Activated CD8-positive, alpha-beta memory T cell treated with anti-CD3 and anti-CD28 coated beads for 48 hours (primary cell): Measurements from ENCODE around the gene SCYGR2.

ENCODE experiments used
- DNase-seq, 3 experiments: peaks; one replicate each; pipeline ENCODE4 v3.0.0-alpha.2; 2020; ENCODE audit warnings: low read depth in 2 of 3, low spot score in 2 of 3

Gene SCYGR2

DNA sequence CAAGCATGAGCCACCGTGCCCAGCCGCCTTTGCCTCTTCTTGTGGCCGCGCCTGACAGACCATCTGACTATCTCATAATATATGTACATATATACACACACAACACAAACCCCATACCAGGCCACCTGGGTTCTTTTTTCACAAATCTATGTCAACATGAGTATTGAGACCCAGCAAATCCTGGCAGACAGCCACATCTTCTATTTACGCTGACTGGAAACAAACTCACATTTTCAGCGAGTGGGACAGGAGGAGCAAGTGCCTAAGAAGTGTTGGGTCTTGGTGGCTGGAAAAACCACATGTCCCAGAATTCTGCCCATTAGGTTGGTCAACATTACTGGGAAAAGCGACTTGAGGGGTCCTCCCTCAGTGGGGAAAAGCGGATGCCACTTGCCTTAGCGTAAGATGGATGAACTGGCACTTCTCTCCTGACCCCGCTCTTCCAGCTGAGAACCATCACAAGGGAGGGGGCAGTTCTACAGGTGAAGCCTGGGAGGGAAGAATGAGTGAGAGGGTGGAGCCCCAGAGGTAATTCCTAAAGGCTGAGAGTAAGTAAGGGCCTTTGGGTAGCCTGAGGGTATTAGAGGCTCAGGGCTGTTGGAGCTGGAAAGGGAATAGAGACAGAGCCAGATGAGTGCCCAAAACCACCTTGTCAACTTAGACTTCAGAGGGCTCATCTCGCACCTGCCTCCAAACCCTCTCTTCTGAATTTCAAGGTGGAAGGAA is 14.0 kb downstream of the SCYGR2 start:
- no peak for DNase-seq

DNA sequence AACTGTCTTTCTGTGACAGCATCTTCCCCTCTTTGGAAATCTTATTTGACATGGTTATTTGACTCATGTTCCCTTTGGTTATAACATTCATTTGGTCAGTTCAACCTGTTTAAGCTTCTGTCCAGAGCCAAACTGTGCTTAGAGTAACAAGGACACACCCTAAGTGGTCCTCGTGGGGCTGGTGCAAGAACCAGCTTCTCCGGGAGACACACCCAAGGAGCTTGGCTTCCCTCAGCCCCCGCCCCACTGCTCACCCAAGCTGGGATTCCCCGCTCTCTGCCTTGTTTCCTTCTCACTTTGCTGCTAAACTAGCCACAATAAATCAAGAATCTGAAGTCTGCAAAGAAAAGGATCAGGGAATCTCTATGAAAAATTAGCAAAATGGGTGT is 14.6 kb downstream of the SCYGR2 start:
- no peak for DNase-seq

DNA sequence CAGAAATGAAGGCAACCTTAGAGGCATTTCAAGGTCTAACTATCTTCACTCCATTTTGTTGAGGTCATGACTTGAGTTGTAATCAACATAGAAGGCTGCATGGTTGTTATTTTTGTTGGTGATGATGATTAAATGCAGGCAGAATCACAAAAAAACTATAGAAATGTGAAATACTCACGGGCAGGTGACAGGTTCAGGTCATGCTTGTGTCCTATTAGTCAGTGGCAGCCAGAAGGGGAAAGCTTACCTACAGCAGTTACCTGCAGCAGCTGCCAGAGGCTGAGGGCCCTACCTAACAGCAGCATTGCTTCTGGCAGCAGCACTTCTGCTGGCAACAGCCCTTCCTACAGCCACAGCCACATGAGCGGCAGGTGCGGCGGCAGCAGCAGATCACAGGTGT is 15.6 kb downstream of the SCYGR2 start:
- no peak for DNase-seq

DNA sequence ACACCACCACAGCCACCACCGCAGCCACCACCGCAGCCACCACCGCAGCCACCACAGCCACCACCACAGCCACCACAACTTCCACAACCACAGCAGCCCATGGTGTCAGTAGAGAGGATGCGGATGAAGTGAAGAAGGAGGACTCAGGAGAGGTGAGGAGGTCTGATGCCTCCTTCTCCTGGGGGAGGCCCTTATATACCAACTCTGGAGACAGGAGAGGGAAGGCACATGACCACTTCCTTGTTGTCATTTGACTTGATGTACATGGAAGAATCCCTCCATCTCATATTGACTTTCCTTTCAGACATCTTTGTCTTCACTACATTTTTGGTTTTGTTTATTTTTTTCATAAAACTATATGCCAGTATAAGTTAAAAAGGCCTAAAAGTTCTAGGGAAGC is 16.0 kb downstream of the SCYGR2 start, which contains the start of gene SCYGR3:
Gene SCYGR3, minus strand, starts transcription at position 101 of the 400 bp plus-strand sequence. Its CDS starts 0 bp downstream, at position 101.
- no peak for DNase-seq

DNA sequence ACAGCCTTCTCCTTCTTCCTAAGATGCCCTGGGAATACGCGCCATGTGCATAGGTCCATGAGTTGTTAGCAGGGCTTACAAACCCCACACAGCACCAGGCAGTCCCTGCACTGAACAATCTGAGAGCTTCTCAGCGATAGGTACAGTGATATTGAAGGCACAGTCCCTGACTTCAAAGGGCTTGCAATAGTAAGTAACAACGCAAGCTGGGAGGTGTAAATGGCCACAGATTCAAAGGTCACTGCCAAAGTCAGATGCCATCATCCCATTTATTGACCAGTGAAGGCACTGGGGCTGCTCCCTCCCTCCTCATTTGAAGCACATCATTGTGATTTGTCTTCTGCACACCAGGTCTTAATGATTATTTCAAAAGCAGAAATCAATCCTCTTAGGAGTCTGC is 16.5 kb downstream of the SCYGR2 start:
- no peak for DNase-seq

DNA sequence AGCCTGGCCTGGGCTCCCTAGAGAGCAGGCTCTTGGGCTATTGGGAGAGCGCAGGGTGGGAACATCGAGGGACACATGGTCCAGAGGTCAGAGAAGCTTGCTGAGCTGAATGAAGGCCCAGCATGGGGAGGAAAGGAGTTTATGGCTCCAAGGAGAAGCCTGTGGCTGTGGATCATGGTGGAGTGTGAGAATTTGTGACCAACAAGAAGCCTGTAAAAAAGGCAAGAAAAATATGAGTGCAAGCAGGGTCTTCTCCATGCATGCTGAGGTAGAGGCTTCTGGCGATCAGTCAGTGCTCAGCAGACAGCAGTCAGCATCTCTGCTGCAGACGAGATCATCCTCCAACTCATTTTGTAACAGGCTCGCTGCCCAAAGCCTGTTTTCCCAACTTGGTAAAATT is 17.2 kb downstream of the SCYGR2 start:
- DNase-seq = no peak

DNA sequence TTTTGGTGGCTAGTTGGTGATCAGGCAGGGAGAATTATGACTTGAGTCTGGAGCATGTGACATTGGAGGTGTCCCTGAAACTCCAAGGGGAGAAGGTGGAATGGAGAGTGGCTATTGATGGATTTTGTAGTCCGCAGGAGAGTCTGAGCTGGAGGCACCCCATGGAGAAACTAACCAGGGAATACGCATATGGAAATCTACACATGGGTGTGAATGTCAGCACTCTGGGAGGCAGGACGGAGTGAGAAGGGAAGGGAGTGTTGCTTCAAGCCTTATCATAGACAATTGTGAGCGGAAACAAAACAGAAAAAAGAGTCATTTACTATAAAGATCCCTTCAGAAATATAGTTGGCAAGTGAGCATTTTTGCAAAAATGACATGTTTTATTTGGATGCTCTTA is 17.9 kb downstream of the SCYGR2 start:
- DNase-seq = no peak

DNA sequence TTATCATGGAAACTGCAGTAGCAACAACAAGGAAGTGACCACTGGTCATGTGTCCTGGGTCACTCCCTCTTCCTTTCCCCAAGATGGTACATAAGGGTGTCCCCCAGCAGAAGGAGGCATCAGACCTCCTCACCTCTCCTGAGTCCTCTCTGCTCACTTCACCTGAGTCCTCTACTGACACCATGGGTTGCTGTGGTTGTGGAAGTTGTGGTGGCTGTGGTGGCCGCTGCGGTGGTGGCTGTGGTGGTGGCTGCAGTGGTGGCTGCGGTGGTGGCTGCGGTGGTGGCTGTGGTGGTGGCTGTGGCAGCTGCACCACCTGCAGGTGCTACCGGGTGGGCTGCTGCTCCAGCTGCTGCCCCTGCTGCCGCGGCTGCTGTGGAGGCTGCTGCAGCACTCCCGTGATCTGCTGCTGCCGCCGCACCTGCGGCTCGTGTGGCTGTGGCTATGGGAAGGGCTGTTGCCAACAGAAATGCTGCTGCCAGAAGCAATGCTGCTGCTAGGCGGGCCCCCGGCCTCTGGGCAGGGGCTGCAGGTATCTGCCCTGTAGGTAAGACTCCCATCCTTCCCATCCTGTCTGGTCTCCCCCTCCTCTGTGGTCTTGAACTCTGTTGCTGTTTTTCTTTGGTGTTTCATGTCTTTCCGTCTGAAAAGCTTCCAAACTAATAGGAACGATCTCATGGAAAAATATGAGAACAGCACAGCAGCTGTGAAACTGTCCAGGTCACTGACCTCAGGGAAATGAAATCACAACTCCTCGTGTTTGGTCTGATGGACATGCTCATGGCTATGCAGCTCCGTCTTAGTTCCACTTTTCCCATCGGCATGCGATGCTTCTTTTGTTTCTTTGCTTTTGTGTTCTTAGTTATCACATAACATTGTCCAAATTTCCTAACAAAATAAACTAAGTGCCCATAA is 18.9 kb downstream of the SCYGR2 start, which contains the start of gene SCYGR4:
Gene SCYGR4, plus strand, starts transcription at position 183 of the 915 bp plus-strand sequence. Its CDS starts 0 bp downstream, at position 183.
- no peak for DNase-seq

DNA sequence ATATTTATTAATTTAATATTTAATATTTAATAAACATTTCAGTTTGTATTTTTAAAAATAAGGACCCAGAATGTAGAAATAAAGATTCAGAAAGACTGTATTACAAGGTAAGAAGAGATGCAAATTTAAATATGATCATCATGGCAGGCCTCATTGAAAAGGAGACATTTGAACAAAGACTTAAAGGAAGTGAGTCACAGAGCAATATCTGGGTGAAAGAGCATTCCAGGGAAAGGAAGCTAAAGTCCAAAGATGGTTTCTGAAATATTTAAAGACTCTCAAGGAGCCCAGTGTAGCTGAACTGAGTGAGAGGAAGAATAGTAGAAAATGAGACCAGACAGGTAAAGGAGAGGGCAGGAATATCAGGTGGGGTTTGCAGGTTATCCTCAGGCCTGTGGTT is 24.5 kb downstream of the SCYGR2 start:
- no peak for DNase-seq

DNA sequence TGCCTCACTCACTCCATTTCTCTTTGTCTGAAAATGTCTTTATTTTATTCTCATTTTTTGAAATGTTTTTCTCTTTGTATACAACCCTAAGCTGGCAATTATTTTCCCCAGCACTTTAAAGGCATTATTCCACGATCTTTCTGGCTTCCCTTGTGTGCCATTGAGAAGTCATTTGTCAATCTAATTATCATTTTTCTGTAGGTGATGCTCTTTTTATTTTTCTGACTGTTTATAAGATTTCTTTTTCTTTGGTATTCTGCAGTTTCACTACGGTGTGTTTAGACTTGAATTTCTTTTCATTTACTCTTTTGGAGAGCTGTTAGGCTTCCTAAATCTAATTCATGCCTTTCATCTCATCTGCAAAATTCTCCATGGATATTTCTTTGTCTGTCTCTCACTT is 26.7 kb downstream of the SCYGR2 start:
- DNase-seq = no peak

DNA sequence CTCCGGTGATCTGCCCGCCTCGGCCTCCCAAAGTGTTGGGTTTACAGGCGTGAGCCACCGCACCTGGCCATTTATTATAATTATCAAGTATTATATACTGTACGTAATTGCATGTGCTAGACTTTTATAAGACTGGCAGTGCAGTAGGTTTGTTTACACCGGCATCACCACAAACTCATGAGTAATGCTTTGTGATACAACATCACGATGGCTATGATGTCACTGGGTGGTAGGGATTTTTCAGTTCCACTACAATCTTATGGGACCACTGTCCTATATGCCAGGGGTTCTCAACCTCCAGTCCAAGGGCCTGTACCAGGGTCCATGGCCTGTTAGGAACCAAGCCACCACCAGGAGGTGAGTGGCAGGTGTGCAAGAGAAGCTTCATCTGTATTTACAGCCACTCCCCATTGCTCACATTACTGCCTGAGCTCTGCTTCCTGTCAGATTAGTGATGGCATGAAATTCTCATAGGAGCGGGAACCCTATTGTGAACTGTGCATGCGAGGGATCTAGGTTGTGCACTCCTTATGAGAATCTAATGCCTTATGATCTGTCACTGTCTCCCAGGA is 28.0 kb downstream of the SCYGR2 start:
- no peak for DNase-seq

DNA sequence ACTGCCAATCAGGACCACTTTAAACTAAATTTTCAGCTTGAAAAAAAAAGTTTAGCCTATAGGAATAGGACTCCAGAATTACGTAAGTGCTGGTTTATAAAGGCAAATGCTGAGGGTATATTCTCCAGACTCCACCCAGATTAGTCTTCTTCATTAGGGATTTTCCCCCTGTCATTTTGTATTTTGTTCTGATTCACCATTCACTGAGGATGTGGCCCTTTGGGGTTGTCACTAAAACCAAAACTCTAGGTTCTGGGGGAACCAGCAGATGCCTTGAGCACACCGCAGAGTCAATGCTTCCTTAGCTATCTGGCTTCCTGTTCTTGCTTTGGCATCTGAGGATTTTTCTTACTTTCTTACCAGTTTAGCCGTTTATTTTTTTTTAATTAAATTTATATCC is 29.1 kb downstream of the SCYGR2 start:
- DNase-seq = no peak

DNA sequence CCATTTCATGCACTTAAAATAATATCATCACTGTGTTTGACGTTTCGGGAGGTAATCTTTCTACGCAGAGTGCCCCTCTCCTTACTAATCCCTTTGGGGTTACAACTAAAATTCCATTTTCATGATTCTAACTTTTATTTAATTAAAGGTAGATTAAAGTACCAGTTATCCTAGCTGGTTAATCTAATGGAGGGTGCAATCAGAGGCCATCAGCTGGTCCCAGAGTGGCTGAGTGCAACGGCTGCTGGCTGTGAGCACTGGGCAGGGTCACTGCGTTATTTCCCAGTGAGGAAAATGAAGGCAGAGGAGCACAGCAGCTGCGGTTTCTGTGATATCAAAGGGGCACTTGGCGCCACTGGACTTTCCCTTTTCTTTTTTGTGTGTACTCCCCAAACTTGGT is 30.7 kb downstream of the SCYGR2 start:
- DNase-seq = no peak

DNA sequence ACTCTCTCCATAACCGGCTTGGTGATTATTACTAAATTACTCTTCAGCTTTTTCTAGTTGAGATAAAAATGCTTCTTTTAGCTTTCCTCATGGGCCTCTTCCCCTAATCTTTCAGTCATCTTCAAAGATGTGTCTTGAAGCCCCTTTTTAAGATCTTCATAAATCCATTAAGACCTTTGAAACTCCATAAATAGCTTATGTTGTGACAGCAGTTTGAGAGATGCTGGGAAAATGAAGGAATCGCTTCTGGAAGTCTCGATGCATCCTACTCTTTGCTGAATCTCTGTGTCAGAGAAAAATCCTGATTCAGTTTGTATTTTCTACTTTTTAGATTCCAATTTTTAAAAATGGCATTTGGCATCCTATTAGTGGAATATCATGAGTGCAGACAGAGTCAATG is 31.6 kb downstream of the SCYGR2 start:
- no peak for DNase-seq

DNA sequence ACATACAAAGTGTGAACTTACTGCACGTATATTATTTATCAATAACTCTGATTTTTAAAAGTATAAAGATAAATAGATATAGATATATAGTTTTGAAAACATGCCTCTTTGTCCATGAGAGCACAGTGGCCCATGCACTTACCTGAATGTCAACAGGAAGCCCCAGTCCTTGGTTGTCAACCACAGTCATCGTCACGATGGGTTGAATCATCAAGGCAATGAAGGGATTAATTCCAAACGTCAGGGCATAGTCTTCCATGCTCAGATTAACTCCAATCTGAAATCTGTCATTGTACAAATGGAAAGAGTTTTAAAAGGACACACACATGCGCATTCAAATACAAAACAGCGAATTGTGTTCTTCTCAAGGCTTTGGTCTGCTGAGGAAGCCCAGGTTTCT is 34.1 kb downstream of the SCYGR2 start:
- DNase-seq = no peak

DNA sequence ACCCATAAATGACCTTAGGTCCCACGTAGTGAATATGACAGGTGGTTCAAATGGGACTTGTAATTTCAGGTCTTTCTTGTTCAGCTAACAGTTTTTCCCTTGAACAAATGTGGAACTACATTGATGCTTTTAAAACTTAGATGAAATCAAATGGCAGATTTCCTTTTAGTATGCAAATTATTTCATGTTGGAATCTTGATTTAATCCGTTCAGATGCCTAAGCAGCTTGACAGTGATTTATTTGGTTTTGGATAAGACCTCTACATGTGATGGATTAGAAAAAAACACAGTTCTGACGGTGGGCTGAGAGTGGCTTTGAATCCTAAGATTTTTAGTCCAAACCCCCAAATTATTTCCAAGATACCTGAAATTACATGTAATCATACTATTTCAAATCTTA is 35.5 kb downstream of the SCYGR2 start:
- no peak for DNase-seq

DNA sequence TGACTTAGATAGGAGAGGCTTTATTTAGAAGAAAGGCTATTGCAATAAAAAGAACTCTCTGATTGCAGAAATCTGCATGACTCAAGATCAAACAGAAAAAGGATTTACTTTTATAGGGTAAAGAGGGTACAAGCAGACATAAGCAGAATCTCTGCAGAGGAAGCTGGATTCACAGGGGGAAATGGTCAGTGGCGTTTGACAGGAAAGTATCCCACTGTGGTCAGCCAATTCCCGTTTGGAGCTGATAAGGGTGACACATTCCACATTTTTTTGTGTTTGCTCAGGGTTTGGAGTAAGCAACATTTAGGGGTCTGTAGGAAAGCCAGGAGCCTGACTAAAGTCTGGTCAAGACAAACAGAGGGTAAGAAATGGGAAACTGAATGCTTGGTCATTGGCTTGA is 44.0 kb downstream of the SCYGR2 start:
- no peak for DNase-seq

DNA sequence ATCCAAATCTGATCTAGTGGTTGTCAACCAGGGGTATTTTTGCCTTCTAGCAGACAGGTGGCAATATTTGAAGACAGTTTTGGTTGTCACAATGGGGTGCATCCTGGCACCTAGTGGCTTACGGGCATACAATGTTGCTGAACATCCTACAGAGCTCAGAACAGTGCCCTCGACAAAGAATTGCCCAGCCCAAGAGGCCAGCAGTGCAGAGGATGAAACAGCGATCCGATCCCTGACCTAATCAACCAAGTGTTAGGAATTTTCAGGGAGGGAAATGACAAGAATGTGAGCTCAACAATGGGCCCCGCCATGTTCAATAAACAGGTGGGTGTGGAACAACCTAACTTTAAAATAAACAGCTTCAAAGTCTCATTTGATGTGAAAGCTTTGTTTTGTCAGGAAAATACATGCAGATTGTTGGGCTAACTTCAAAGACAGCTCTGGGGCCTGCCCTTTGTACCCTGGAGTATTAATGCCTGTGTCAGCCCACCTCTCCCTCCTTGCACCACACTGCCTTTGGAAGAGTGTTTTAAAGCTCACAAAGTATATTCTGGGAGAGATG is 45.4 kb downstream of the SCYGR2 start:
- DNase-seq = no peak
